GM19467 (cell line): Measurements from ENCODE around the gene RBMS2.
A peak's percentile ranks its signal among the peaks of the same experiment; 100 is the strongest.

Experiments
- ATAC-seq: cut with Tn5 transposase; IDR thresholded peaks from one replicate; pipeline ENCODE4 v1.9.1; 2021; ENCODE audit warnings: mild to moderate bottlenecking, moderate library complexity; ENCODE audit not compliant: unreplicated experiment

Gene RBMS2

GRCh38 chr12:56628671-56629458, 107.2 kb downstream of the RBMS2 start:
- ATAC-seq, result peak; percentile 32

- ATAC-seq, result no peak
These were observed 108.0 kb downstream of the RBMS2 start for GRCh38 chr12:56629459-56630179.

- ATAC-seq, result peak; percentile 41
These were observed 108.6 kb downstream of the RBMS2 start, which contains the start of gene BAZ2A for GRCh38 chr12:56630180-56630632. Gene BAZ2A, minus strand, starts transcription at chr12:56630326. Its CDS starts 12,796 bp downstream, at chr12:56617530.

- no peak for ATAC-seq
These were observed 110.4 kb downstream of the RBMS2 start for GRCh38 chr12:56631790-56632700.

- no peak for ATAC-seq
These were observed 111.3 kb downstream of the RBMS2 start for GRCh38 chr12:56632701-56633467.

- no peak for ATAC-seq
These were observed 112.0 kb downstream of the RBMS2 start for GRCh38 chr12:56633468-56634241.

GRCh38 chr12:56634242-56634836, 112.7 kb downstream of the RBMS2 start:
- no peak for ATAC-seq

- ATAC-seq, result peak; percentile 32
These were observed 113.5 kb downstream of the RBMS2 start for GRCh38 chr12:56634837-56635791.

GRCh38 chr12:56635806-56636674, 114.4 kb downstream of the RBMS2 start:
- peak; percentile 40 for ATAC-seq

GRCh38 chr12:56636675-56637540, 115.3 kb downstream of the RBMS2 start:
- ATAC-seq, result peak; percentile 48

GRCh38 chr12:56637621-56638020, 116.0 kb downstream of the RBMS2 start:
- no peak for ATAC-seq

- no peak for ATAC-seq
These were observed 119.6 kb downstream of the RBMS2 start for GRCh38 chr12:56641219-56641618.

GRCh38 chr12:56644654-56645053, 123.0 kb downstream of the RBMS2 start:
- ATAC-seq, result no peak

- ATAC-seq, result no peak
These were observed 123.6 kb downstream of the RBMS2 start for GRCh38 chr12:56645201-56645716.
